ENCODE data around the gene OR5AK2.
"Not testable (repeated sequence)": the region's sequence is repeated elsewhere in the genome, so short reads cannot be mapped to it uniquely, and the experiment has no call there.

Gene OR5AK2

DNA sequence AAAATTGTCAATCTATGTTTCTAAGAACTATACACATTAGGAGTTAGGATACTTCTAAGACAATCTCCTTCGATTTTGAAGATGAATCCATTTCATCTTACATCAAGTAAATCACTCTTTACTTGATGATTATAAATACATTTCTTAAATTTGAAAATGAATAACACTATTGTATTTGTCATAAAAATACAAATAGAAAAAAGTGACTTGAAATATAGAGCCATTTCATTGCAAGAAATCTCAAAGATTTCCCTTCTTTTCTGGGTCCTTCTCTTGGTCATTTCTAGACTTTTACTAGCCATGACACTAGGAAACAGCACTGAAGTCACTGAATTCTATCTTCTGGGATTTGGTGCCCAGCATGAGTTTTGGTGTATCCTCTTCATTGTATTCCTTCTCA, at the start of gene OR5AK2:
OR5AK2 (plus strand) TSS at position 301 of the 400 bp plus-strand sequence; CDS start at position 301, 0 bp downstream.
- no peak for DNase-seq

DNA sequence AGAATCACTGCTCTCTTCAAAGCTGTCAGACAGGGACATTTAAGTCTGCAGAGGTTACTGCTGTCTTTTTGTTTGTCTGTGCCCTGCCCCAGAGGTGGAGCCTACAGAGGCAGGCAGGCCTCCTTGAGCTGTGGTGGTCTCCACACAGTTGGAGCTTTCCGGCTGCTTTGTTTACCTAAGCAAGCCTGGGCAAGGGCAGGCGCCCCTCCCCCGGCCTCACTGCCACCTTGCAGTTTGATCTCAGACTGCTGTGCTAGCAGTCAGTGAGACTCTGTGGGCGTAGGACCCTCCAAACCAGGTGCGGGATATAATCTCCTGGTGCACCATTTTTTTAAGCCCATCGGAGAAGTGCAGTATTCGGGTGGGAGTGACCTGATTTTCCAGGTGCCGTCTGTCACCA, 43.2 kb upstream of the OR5AK2 start:
- DNase-seq = not testable (repeated sequence)

GRCh38 chr11:56948991-56949515, 39.7 kb upstream of the OR5AK2 start:
- no peak for DNase-seq

DNA sequence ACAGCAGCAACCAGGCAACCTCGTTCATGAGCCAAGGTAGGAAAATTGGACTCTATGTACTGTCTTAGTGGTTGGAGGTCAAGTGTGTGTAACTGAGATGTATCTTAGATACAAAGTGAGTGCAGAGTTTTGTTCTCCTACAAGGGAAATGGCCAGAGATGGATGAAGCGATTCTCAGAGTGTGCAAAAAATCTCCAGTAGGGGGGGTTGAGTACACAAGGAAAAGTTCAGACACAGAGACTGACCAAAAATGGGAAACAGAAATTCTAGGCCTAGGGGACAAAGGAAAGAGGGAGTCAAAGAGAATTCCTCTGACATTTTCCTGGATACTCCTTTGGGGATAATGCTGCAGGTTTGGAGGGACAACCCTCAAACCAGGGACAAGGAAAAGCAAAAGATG, 38.2 kb upstream of the OR5AK2 start:
- DNase-seq = no peak

DNA sequence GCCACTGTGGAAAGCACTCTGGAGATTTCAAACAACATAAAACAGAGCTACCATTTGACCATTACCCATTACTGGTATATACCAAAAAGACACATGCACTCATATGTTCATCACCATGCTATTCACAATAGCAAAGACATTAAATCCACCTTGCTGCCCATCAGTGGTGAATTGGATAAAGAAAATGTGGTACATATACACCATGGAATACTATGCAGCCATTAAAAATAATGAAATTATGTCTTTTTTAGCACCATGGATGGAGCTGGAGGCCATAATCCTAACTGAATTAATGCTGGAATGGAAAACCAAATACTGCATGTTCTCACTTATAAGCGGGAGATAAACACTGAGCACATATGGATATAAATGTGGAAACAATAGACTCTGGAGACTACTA, 34.8 kb upstream of the OR5AK2 start:
- not testable (repeated sequence) for DNase-seq

DNA sequence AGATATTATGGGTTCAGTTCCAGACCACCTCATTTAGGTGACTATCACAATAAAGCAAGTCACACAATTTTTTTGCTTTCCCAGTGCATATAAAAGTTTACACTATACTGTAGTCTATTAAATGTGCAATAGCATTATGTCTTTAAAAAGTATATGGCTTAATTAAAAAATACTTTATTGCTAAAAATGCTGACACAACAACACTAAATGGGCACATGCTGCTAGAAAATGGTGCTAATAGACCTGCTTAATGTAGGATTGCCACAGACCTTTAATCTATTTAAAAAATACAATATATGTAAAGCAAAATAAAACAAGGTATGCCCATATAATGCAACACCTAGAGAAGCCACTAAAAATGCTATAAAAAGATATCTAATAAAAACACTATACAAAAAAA, 27.1 kb upstream of the OR5AK2 start:
- no peak for DNase-seq

- no peak for DNase-seq
Observed at GRCh38 chr11:56967726-56968125, 21.0 kb upstream of the OR5AK2 start.

DNA sequence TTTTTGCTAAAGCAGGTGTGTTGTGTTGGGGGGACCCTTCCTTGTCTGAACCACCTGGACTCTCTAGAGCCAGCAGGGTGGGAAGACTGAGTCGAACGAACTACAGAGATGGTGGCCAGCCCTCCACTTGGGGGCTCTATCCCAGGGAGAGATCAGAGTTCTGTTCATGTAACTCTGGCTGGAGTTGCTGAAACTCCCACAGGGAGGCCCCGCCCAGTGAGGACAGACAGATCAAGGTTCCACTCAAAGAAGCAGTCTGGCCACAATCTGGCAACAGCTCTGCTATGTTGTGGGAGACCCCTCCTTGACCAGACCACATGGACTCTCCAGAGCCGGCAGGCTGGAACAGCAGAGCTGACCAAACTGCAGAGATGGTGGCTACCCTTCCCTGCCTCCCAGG, 20.2 kb upstream of the OR5AK2 start:
- DNase-seq = no peak

DNA sequence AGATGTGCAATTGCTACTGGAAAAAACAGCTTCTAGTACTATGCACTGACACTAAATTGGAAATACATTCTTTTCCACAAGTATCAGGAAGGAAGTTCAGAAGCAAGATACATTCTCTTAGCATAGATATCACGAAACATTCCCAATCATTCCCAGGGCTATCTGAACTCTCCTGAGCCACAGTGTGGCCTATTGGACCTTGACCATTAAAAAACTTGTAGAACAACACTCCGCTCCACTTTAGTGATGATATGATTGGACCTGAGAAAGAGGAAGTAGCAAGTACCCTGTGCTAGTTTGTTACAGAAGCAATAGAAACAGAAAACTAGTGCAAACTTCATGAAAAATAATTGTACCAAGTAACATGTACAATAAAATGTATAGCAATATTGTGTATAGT, 11.4 kb upstream of the OR5AK2 start:
- DNase-seq = no peak

DNA sequence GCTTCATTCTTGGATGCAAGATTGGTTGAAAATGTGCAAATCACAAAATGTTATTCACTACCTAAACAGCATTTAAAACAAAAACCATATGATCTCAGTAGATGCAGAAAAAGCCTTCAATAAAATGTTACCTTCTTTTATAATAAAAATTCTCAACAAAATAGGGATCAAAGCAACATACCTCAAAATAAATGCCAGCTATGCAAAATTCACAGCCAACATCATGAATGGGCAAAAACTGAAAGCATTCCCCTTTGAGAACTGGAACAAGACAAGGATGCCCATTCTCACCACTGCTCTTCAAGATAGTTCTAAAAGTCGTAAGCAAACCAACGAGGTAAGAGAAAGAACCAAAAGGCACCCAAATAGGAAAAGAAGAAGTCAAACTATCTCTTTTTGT, 2.0 kb downstream of the OR5AK2 start:
- DNase-seq = no peak

DNA sequence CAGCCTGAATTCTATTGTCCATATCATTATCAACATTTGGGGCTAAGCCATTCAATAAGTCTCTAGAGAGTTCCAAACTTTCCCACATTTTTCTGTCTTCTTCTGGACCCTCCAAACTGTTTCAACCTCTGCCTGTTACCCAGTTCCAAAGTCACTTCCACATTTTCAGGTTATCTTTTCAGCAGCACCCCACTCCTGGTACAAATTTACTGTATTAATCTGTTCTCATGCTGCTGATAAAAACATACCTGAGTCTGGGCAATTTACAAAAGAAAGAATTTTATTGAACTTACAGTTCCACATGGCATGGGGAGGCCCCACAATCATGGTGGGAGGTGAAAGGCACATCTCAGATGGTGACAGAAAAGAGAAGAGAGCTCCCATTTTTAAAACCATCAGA, 5.8 kb downstream of the OR5AK2 start:
- DNase-seq = no peak

GRCh38 chr11:57001674-57002401, 13.1 kb downstream of the OR5AK2 start:
- DNase-seq = no peak

DNA sequence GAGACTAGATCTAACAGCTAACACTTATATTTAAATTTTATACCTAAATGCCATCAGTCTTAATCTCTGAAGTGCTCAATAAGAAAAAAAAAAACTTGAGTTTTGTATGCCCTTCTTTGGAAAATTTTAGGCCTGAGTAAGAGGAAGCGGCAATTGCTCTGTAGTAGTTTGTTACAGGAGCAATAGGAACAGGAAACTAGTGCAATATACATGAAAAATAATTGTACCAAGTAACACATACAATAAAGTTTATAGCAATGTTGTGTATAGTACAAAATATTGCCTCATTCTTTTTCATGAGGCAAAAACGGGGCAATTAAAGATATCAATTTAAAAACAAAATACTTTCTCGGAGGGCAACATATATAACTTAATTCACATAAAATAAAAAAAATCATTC, 19.7 kb downstream of the OR5AK2 start:
- no peak for DNase-seq

DNA sequence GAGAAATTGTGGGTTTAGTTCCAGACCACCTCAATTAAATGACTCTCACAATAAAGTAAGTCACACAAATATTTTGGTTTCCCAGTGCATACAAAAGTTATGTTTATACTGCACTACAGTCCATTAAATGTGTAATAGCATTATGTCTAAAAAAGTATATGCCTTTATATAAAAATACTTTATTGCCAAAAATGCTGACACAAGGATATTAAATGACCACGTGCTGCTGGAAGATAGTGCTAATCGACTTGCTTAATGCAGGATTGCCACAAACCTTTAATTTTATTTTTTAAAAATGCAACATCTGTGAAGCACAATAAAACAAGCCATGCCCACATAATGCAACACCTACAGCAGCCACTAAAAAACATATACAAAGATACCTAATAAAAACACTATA, 27.0 kb downstream of the OR5AK2 start:
- no peak for DNase-seq

DNA sequence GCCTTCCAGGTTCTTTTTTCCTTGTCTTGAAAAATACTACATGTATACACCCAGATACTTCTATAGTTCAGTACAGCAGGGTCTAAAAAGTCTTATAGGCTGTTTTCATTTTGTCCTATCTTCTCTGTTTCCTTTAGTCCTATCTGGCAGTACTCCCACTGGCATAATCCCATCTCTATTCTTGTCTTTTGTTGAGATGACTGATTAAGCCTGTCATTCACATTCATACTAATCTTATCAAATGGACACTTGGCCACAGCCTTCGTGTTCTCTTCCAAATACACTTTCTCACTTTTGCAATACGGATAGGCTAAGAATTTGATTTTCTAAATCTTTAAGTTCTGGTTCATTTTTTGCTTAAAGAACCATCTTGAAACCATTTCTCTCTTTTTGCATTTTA, 42.8 kb downstream of the OR5AK2 start:
- DNase-seq = no peak

Data from fibroblast of upper back skin (primary cell).